ENCODE data around the gene OTOP3.

The OTOP3 gene

DNA sequence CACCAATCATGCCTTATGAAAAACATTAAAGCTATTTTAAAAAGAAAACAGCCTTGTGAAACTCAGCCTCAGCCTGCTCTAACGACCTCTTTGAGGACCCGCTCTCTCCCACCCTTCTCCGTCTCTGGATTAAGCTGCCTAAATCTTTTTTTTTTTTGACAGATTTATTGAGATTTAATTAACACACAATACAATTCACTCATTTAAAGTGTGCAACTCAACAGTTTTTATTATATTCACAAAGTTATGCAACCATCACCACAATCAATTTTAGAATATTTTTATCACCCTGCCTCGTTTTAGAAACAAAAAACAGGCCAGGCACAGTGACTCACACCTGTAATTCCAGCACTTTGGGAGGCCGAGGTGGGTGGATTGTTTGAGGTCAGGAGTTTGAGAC, 60.1 kb downstream of the OTOP3 start:
- DNase-seq (ENCODE audit: low read depth, low spot score), result no peak
- H3K4me3 ChIP-seq (ENCODE audit: low read depth, low read length), result no peak overlapping the region
- in situ Hi-C loops (cut with HindIII; ENCODE audit: low sequenced_read_pairs), result no loop called here
- TF ChIP-seq, protein P1, sequence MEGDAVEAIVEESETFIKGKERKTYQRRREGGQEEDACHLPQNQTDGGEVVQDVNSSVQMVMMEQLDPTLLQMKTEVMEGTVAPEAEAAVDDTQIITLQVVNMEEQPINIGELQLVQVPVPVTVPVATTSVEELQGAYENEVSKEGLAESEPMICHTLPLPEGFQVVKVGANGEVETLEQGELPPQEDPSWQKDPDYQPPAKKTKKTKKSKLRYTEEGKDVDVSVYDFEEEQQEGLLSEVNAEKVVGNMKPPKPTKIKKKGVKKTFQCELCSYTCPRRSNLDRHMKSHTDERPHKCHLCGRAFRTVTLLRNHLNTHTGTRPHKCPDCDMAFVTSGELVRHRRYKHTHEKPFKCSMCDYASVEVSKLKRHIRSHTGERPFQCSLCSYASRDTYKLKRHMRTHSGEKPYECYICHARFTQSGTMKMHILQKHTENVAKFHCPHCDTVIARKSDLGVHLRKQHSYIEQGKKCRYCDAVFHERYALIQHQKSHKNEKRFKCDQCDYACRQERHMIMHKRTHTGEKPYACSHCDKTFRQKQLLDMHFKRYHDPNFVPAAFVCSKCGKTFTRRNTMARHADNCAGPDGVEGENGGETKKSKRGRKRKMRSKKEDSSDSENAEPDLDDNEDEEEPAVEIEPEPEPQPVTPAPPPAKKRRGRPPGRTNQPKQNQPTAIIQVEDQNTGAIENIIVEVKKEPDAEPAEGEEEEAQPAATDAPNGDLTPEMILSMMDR (IDR thresholded peaks at IDR 0.05; ENCODE audit: low read depth, low read length), result no peak

DNA sequence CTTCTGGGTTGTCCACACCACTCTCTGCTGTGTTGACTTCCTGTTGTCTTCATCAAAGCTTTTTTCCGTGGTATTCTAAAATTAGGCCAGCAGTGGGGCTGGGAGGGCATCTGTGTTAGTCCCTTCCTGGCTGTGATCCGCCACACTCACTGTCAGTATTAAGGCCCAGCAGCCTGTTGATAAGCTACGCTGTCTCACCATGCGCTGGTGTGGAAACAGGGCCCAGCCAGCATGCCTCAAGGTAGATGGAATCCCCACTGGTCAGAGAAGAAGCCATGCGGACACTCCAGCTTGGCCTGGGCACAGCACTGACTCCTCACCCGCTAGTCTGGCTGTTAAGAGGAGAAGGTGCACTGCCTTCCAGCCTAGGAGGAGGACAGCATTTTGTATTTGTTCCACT, 63.1 kb downstream of the OTOP3 start:
- TF ChIP-seq, protein P1 (IDR thresholded peaks at IDR 0.05; ENCODE audit: low read depth, low read length), result no peak
- DNase-seq (ENCODE audit: low read depth, low spot score), result no peak
- no peak overlapping the region for H3K4me3 ChIP-seq (ENCODE audit: low read depth, low read length)

DNA sequence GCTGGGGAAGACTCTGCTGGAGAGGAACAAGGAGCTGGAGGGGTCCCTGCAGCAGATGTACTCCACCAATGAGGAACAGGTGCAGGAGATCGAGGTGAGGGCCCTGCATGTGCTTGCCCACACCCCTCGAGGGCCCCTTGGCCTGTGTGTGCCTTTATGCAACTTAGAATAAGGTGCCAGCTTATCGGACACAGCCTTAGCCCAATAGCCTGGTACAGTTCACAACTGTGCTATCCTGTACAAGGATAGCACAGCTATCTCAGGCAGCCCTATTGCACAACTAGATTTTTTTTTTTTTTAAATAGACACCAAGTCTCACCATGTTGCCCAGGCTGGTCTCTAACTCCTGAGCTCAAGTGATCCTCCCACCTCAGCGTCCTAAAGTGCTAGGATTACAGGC, 63.8 kb downstream of the OTOP3 start:
- no peak for DNase-seq (ENCODE audit: low read depth, low spot score)
- in situ Hi-C loops (cut with HindIII; ENCODE audit: low sequenced_read_pairs), result no loop called here

More for the DNA sequence above, 63.1 kb downstream of the OTOP3 start:
- in situ Hi-C loops (cut with HindIII; ENCODE audit: low sequenced_read_pairs), result no loop called here

More for the DNA sequence above, 63.8 kb downstream of the OTOP3 start:
- no peak overlapping the region for H3K4me3 ChIP-seq (ENCODE audit: low read depth, low read length)
- TF ChIP-seq, protein P1 (IDR thresholded peaks at IDR 0.05; ENCODE audit: low read depth, low read length), result no peak
